ELR (cell line): Measurements from ENCODE around the gene KLHL10.
"Not testable (repeated sequence)": the region's sequence is repeated elsewhere in the genome, so short reads cannot be mapped to it uniquely, and the experiment has no call there.

Experiments
- DNase-seq: peaks from one replicate; pipeline ENCODE4 v3.0.0-alpha.2; 2015; ENCODE audit warnings: low read depth

The KLHL10 gene

GRCh38 chr17:41813152-41813680 is 24.4 kb upstream of the KLHL10 start:
- DNase-seq: peak; percentile 26

- DNase-seq: peak; percentile 28
Observed at GRCh38 chr17:41813699-41814124, 23.9 kb upstream of the KLHL10 start.

- peak; percentile 25 for DNase-seq
Observed at GRCh38 chr17:41814195-41814594, 23.4 kb upstream of the KLHL10 start.

GRCh38 chr17:41816637-41817320 is 20.8 kb upstream of the KLHL10 start:
- DNase-seq: no peak

GRCh38 chr17:41818024-41818423 is 19.6 kb upstream of the KLHL10 start:
- DNase-seq: no peak

GRCh38 chr17:41821776-41822175 is 15.8 kb upstream of the KLHL10 start:
- no peak for DNase-seq

GRCh38 chr17:41822216-41823140 is 15.1 kb upstream of the KLHL10 start:
- DNase-seq: no peak

- no peak for DNase-seq
Observed at GRCh38 chr17:41823141-41823524, 14.5 kb upstream of the KLHL10 start.

GRCh38 chr17:41823580-41823979 is 14.0 kb upstream of the KLHL10 start:
- no peak for DNase-seq

- no peak for DNase-seq
Observed at GRCh38 chr17:41824086-41824485, 13.5 kb upstream of the KLHL10 start.

GRCh38 chr17:41825175-41825845 is 12.3 kb upstream of the KLHL10 start:
- no peak for DNase-seq

GRCh38 chr17:41829961-41830360 is 7.7 kb upstream of the KLHL10 start:
- not testable (repeated sequence) for DNase-seq

- DNase-seq: peak; percentile 37
Observed at GRCh38 chr17:41835214-41835799, 2.3 kb upstream of the KLHL10 start.

- peak; percentile 74 for DNase-seq
Observed at GRCh38 chr17:41835800-41836549, 1.6 kb upstream of the KLHL10 start, which contains the start of gene NT5C3B. TSS of gene NT5C3B (minus strand) at chr17:41836232. CDS start at chr17:41836193, 39 bp downstream.

- no peak for DNase-seq
Observed at GRCh38 chr17:41836550-41837196, 952 bp upstream of the KLHL10 start.

GRCh38 chr17:41839448-41839847 is 1.8 kb downstream of the KLHL10 start:
- not testable (repeated sequence) for DNase-seq

- not testable (repeated sequence) for DNase-seq
Observed at GRCh38 chr17:41840781-41841180, 3.2 kb downstream of the KLHL10 start.

- peak; percentile 91 for DNase-seq
Observed at GRCh38 chr17:41844971-41845370, 7.3 kb downstream of the KLHL10 start.

GRCh38 chr17:41848788-41849187 is 11.2 kb downstream of the KLHL10 start:
- DNase-seq: no peak

GRCh38 chr17:41849251-41849990 is 11.8 kb downstream of the KLHL10 start:
- DNase-seq: no peak
